HG03196 (cell line): ENCODE results near the gene DYRK3.
"Not testable (repeated sequence)": the region's sequence is repeated elsewhere in the genome, so short reads cannot be mapped to it uniquely, and the experiment has no call there.

Experiments
- ATAC-seq: cut with Tn5 transposase; IDR thresholded peaks from one replicate; pipeline ENCODE4 v1.9.1; 2021; ENCODE audit not compliant: unreplicated experiment

The DYRK3 gene

DNA sequence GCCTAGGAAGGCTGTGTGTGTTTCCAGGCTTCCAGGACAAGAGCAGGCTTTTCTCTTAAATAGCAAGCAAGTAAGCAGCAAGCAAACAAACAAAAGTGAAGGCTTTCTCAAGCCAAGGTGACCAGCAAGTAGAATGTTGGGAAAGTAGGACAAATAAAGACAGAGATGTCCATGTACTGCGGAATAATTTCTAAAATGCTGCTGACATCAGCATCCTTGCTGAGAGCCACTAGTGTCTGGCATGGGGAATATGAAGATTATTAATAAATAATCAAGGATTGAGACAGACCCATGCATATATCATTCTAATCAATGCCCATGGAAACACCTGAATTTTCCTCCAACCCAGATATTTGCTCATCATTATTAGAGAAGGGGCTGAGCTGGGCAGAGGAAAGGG, 6.4 kb upstream of the DYRK3 start:
- no peak for ATAC-seq

DNA sequence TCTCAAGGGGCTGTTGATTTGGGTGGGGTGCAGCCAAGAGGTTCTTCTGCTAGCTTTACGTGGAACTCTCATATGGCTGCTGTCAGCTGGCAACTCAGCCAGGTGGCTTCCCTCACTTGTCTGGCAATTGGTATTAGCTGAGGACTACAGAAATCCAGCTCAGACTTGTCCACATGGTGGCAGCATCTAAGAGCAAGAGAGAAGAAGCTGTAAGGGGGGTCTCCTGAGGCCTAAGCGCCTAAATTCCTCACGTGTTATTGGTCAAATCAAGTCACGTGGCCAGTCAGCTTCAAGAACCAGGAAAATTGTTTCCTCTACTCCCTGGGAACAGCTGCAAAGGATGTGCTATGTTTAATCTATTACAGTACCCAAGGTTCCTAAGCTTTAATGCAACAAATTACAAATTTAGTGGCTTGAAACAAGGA, 4.2 kb upstream of the DYRK3 start:
- no peak for ATAC-seq

DNA sequence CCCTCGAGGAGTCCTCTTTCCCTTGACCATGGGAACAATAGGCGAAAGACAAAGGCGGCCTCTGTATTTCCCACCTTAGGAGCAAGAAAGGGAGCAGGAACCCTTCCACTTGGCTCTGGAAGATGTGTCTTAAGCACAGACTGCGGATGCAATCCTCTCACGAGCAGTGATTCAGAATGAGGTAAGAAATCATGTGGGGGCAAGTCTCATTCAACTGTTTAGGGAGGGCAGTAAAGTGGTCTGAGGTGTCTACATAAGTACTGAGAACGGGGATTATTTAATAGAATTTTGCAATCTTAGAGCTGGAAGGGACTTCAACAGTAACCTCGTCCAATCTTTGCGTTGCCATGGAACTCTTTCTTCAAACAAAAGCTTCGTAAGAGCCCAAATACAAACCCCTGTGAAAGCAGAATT, 1.6 kb upstream of the DYRK3 start:
- ATAC-seq: no peak

DNA sequence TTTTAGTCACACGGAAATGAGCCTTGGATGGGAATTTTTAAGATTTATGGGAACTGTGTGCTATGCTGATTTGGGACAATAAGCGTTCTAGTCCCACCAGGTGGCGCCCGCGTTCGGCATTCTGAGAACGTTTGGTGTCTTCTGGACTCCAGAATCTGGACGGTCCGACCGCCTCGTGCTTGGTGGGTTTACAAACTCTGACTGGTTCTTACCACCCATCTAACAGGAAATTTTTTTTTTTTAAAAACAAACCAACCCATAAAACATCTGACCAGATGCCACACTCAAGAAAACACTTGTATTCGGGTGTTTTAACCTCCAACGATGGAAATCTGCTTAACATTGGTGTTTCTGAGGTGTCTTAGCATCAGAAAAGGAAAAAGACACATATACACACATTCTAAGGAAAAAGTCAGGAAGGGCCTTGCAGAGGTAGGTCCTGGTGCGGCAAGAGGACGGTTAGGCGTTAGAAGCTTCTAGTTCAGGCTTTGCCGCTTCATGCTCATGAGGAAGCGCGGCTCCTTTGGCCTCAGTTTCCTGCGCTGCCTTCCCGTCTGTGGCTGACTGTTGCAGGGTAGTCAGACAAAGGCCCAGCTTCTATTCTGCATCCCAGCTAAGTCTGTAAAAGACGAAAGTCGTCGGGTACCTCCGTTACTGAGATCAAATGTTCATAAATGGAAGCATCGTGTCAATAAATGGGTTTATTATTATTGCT, 814 bp upstream of the DYRK3 start:
- ATAC-seq: no peak

DNA sequence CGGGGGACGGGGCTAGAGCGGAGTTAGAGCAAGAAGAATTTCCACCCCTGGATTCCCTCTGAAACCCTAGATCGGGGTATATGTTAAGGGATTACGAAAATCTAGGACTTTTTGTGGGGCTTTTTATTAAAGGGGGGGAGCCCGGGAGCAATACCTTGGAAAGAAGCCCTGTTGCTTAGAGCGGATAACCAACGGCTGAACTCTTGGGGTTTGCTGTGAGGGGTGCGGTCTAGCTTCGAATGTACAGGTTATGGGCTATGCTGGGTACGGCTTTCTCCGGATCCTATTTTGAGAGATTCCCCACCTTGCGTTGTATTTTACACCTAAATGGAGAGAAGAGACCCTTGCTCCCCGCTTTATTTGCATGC, 626 bp downstream of the DYRK3 start:
- ATAC-seq: no peak

DNA sequence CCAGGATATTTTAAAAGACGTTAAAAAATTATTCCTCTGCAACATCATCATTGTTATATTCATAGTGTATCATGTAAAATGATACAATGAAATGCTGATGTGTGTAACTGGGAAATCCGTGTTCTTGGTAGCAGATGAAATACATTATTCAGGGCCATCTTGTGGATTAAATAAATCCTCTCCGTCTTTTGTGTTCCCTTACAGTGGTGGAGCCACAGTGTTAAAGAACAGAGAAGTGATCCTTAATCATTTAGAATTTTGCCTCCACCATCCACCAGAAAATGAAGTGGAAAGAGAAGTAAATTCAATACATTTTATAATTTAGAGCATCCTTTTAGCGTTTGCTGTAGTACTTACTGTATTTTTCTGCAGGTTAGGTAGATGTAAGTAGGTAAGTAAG, 1.3 kb downstream of the DYRK3 start:
- no peak for ATAC-seq

DNA sequence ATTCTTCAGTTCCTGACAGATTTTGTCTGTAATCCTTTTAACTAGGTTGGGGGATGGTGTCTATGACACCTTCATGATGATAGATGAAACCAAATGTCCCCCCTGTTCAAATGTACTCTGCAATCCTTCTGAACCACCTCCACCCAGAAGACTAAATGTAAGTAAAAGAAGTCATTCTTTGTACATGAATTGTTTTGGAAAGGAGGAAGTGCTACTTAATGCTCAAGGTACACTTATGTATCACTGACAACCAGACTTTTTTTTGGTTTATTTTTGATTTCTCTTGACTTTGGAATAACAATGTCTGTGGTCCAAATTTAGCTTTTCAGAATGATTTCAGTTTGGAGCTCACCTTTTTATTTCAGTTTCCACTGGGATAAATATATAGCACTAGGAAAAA, 2.3 kb downstream of the DYRK3 start:
- ATAC-seq: no peak

DNA sequence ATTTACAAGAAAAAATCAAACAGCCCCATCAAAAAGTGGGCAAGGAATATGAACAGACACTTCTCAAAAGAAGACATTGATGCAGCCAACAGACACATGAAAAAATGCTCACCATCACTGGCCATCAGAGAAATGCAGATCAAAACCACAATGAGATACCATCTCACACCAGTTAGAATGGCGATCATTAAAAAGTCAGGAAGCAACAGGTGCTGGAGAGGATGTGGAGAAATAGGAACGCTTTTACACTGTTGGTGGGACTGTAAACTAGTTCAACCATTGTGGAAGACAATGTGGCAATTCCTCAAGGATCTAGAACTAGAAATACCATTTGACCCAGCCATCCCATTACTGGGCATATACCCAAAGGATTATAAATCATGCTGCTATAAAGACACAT, 6.7 kb downstream of the DYRK3 start:
- ATAC-seq: not testable (repeated sequence)

DNA sequence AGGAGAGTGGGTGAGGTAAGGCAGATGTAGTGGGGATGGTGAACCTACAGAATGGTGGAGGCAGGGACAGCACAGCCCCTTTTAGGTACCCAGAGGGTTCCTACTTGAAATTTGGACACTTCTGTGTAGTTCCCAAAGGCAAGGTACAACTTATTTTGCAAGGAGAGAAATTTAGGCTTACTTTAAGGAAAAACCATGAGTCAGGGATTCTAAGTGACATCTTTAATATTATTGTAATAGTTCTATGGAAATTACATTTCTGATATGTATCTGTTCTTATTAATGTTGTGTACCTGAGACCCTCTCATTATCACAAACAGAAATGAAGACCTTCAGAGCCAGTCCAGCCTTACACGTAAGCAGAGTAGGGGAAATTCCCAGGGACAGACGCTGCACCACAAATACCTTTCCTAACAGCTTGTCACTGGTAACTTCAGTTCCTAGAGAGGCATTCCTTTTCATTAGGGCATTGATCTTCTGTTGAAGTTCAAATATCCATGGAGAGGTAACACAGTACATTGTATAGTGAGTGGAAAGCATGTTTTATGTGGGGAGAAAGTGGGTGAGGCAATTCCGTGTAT, 7.9 kb downstream of the DYRK3 start:
- ATAC-seq: no peak

DNA sequence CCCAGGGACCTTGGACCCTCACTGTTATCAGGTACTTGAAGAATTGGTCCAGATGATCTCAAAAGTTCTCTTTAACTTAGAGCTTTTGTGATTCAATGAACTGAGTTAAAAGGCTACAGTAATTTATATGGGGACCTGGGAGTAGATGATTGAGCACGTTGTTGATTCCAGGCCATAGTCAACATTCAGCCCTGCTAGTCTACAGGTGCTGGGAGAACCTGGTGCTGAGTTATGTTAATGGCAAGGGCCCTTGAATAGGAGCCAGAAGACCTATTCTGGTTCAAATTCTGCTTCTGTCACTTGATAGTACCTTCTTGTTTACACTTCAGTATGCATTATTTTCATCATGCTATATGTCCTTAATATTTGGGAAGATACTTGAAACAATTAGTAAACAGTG, 11.2 kb downstream of the DYRK3 start:
- no peak for ATAC-seq

DNA sequence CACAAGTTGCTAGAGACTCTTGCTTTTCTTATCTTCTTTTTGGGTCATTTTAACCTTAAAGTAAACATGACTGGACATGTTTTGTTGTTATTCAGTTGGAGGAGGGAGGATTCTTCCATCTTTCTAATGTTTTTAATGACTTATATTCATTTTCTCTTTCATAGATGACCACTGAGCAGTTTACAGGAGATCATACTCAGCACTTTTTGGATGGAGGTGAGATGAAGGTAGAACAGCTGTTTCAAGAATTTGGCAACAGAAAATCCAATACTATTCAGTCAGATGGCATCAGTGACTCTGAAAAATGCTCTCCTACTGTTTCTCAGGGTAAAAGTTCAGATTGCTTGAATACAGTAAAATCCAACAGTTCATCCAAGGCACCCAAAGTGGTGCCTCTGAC, 11.9 kb downstream of the DYRK3 start:
- ATAC-seq: no peak

DNA sequence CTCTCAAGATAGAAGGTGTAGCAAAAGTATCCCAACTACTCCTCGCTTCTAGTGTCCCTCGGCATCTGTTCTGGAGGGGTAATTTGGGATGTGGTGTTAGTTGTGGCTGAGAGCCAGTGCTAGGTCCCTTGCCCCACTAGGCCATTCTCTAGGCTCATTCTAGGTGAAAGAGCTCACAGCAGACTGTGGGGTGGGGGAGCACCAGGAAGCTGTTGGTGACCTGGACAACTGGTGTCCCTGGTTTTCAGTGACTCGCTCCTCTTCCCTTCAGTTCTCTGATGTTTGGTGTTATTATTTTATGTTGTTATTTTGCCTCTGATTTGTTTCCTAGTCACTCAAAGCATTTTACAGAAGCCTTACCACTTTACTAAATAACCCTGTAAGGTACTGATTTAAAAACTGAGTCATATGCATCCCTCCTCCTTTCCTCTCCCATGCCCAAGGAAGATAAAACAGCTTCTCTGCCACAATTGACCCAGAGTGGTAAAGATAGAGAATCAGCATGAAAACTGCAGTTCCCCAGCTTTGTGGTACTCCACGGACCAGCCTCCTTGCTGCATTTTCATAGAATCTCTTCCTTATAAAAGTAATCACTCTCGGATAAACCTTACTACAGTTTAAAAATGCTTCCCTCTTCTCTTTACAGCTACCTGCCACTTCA, 14.1 kb downstream of the DYRK3 start:
- ATAC-seq: no peak

DNA sequence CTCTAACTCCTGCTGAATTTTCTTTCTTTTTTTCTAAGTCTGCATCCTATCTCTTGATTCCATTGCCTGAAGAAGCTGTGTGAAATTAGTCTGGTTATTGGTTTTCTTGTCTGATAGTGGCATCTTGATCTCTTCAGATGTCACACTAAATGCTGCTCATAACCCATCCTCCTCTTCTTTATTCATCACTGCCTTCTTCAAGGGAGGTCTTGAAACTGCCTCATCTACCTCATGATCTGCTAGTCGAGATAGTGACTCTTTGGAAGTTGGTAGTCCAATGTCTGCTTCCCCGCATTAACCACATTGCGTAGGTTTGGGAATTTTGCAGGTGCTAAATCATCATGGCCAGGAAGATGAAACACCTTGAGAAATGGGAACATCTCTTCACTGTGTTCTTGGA, 15.7 kb downstream of the DYRK3 start:
- ATAC-seq: no peak

DNA sequence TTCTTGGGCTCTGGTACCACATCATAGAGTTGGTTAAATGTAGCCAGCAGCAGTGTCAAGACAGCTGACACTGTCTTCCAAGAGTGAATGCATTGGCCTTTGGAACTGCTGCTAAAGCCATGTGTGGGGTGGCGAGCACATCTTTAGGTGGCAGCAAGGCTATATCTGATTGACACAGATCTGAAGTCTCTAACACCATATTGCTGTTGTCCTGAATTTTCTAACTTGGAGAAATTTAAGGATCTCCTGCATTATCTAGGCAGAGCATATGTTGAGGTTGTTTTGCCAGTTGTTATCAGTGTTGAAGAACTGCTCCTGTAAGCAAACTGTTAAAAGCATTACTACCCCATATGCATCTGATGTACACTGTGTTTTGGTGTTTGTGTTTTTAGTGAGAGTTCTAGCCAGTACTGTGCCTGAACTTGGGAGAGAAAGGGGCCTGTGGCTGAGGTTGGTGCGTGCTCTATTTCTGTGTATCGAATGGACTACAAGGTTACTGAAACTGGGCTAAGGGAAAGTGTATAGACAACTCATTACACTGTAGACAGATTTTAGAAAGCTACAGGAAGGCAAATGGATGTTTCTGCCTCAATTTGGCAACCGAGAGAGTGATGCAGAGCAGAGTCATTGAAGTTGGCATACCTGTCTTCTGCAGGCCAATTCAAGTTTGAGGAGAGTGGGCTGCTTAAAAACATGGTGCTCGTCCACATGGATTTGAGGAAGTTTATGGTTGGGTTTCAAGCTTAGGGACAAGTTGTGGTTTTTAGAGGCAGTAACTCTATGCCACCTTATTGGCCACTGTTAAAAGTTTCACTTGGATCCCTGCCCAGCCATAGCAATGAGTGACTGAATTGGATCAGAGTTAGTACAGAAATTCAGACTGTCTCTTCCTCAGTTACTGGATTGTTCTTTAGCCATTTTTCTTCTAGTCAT, 16.9 kb downstream of the DYRK3 start:
- no peak for ATAC-seq

DNA sequence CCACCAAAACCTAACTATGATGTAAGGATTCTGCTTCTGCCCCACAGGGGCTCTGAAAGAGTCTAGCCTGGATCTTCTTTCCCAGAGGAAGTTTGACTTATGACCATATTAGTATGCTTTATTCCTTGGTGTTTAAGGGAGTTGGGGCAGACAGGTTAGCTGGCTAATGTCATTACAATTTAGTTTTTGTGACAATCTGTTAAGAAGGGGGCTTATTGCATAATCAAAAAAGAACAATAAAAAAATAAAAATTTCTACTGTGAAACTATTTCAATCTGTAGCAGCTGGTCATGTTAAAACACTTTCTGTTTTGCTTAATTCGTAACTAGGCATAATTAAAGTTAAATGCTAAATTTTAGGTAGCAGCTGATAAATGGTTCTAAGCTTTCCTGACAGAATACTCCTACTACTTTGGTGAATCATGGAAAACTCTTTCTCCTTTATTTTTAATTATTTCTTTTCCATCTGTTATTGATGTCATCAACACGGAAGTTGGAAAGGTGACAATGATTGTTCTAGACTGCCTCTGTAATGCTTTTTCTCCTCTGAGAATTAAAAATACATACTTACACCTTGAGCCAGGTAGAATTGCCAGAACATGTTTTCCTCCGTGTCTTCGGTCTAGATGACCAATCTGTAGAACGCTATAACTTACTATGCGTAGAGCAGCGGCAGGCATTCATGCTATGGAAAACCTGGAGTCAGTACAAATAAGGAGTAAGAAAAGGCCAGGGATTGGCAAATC, 18.6 kb downstream of the DYRK3 start:
- ATAC-seq: no peak

DNA sequence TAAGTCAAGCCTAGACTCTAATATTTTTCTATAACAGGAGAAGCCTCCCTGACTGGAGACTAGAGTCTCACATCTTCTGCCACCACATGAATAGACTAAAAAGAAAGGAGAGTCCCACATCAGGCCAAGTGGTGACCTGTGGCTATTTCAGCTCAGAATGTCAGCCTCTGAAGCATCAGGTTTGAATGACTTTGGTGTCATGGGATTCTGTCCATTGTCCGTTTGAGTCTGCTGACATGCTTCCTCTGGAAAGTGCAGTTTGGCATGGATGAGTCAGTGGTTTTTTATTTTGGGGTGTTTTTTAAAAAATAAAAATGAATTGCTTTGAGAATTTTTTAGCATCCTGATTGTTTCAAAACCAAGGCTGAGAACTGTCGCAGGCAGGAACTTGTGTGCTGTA, 19.5 kb downstream of the DYRK3 start:
- ATAC-seq: no peak

DNA sequence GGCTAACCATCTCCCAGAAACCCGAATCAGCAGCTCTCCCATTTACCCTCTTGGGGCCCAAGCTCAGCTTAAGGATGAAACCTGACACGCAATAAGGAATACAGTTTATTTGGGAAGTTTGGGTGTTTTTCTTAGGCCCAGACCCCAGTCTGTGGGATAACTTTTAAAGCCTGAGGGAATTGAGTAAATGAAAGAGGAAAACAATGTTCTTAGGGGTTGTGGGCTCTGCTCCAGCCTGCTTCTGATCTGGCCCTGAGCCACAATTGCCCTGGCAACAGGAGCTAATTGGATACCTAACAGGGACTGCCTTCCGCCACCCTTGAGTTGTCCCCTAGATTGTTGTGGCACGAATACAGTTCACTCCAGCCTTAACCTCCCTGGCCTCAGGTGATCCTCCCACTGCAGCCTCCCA, 20.1 kb downstream of the DYRK3 start:
- no peak for ATAC-seq

DNA sequence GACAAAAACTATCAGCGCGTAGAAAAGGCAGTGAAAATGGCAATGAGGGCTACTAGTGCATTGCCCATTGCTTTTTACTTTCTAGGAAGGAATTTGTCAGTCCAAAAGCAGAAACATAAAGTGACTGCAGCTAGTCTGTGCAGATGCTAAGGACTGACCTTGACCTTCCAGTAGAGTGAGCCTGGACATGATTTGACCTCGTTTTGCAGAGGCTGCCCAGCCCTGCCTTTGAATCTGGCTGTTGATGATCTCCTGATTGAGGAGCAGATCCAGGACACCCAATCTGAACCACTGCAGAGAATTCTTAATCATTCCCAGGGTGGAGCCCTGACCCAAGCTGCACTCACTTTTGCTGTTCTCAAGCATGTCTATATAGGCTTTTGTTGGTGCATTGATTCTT, 21.6 kb downstream of the DYRK3 start:
- no peak for ATAC-seq

DNA sequence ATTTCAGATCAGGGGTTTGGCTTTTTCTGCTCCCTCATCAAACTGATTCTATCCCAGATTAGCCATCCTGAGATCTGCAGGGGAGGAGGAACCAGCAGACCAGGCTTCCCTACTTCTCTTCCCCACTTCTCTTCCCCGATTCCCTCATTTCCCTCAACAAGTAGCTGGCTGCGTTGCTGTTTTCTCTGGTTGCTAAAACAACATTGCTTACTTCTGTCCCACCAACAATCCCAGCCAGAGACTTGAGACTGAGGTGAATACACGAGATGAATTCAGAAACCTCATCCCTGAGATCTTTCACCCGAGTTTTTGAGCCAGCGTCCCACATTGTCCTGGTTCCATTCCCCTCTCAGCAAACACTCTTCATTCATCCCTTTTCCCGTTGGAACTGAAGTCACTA, 22.4 kb downstream of the DYRK3 start:
- no peak for ATAC-seq

DNA sequence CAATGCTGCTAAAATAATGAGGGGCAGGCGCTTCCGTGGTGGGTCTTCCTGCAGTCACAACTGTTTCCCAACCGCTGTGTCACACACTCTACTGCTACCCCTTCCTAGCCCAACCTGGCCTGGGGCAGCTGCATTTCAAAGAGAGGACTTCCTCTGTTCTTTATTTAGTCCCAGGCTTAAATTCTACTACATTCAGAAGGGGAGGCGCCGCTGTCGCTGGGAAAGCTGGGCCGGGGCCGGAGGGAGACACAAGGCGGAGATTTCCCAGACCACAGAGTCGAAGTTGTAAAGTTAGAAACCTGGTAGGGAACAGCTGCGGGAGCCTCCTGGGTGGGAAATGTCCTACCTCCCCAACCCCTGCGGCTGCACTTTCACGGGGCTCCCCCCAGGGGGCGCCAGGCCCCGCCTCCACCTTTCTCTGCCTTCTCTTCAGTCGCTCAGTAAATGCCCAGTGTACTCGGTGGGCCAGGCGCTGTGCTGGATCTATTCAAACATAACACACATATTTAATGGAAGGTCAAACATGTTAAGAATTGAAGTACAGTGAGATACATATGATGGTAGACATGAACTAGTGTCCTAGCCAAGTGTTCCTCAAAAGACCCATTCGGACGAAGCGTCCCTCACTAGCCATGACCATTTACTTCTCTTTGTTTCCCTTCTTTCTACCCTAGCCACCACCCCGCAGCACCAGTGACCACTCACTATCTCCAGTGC, 23.1 kb downstream of the DYRK3 start:
- ATAC-seq: no peak
